H1 (cell line): ENCODE results near the gene CHRNA3. TPM values are rescaled to one million over a fixed set of nuclear protein-coding genes. Genes with fewer than 3 reads are reported as not detected.
A peak's percentile ranks its signal among the peaks of the same experiment; 100 is the strongest.

ENCODE experiments used
- CTCF ChIA-PET: fragments of 300-600 bp; sonication (Branson Sonifier 250); formaldehyde crosslinking; loops from one replicate; lab custom pipeline; 2021; ENCODE audit not compliant: partially characterized antibody; lab: Charles Lee
- POLR2A ChIA-PET: fragments of 300-600 bp; sonication (Branson Sonifier 250); formaldehyde crosslinking; loops from one replicate; lab custom pipeline; 2021; ENCODE audit warnings: inconsistent platforms; ENCODE audit not compliant: partially characterized antibody; lab: Charles Lee
- DNase-seq, 2 experiments: peaks; one replicate each; pipeline versions ENCODE4 v3.0.0 to v3.0.0-alpha.2; 2010 to 2022; ENCODE audit warnings: low spot score in 2 of 2, low read depth in 1 of 2, mixed read lengths in 1 of 2
- FAIRE-seq: peaks from 2 replicates; lab custom pipeline; 2011; peaks lifted over from hg19 to GRCh38; lab: Jason Lieb, UNC
- H2AFZ ChIP-seq: 2 replicates; pipeline ENCODE4 v1.8.1; 2012; ENCODE audit warnings: low read length, inconsistent platforms
- H2AK5ac ChIP-seq: 2 replicates; pipeline ENCODE4 v1.6.1; 2013; ENCODE audit warnings: low read depth, low read length
- H2BK120ac ChIP-seq: replicated peaks from 2 replicates; pipeline ENCODE3; 2013; ENCODE audit warnings: low read depth, low read length, inconsistent platforms
- H2BK12ac ChIP-seq: 2 replicates; pipeline ENCODE4 v1.6.1; 2013; ENCODE audit warnings: low read depth, low read length
- H2BK15ac ChIP-seq: 2 replicates; pipeline ENCODE4 v1.6.1; 2013; ENCODE audit warnings: low read length
- H2BK20ac ChIP-seq: 2 replicates; pipeline ENCODE4 v1.6.1; 2013; ENCODE audit warnings: low read length
- H2BK5ac ChIP-seq: 2 replicates; pipeline ENCODE4 v1.6.1; 2013; ENCODE audit warnings: low read depth, low read length
- H3K14ac ChIP-seq: 2 replicates; pipeline ENCODE4 v1.6.1; 2013; ENCODE audit warnings: inconsistent platforms; ENCODE audit not compliant: insufficient read length
- H3K18ac ChIP-seq: 2 replicates; pipeline ENCODE4 v1.6.1; 2013; ENCODE audit warnings: low read length; ENCODE audit errors: extremely low read depth
- H3K23ac ChIP-seq: 2 replicates; pipeline ENCODE4 v1.6.1; 2013; ENCODE audit warnings: inconsistent platforms; ENCODE audit not compliant: insufficient read length
- H3K23me2 ChIP-seq: 2 replicates; pipeline ENCODE4 v1.6.1; 2013; ENCODE audit warnings: low read depth, low read length
- H3K27ac ChIP-seq: 2 replicates; pipeline ENCODE4 v1.6.1; 2011; ENCODE audit warnings: low read depth, low read length, inconsistent platforms
- H3K27me3 ChIP-seq, 4 experiments: replicated peaks in 1 of 4; 1 replicate in 1 of 4; 2 replicates in 3 of 4; pipeline versions ENCODE4 v1.6.1 to v1.8.1; 2011 to 2013; ENCODE audit warnings: low read length in 3 of 4, mild to moderate bottlenecking in 3 of 4, inconsistent platforms in 2 of 4, mixed read lengths in 2 of 4, moderate library complexity in 1 of 4; ENCODE audit not compliant: control insufficient read depth in 3 of 4, insufficient read depth in 3 of 4; ENCODE audit errors: extremely low read depth in 1 of 4
- H3K36me3 ChIP-seq, 4 experiments: 2 replicates each; pipeline versions ENCODE4 v1.6.1 to v1.8.1; 2011 to 2013; ENCODE audit warnings: mild to moderate bottlenecking in 4 of 4, low read length in 3 of 4, moderate library complexity in 2 of 4, control low read depth in 1 of 4, inconsistent platforms in 1 of 4; ENCODE audit not compliant: insufficient read depth in 4 of 4, control insufficient read depth in 2 of 4
- H3K4ac ChIP-seq: replicated peaks from 2 replicates; pipeline ENCODE3; 2013; ENCODE audit warnings: low read length, low read depth, mixed read lengths, inconsistent platforms; ENCODE audit not compliant: insufficient read length
- H3K4me1 ChIP-seq, 4 experiments: replicated peaks in 1 of 4; 1 replicate in 1 of 4; 2 replicates in 3 of 4; pipeline versions ENCODE4 v1.6.1 to v1.8.1; 2011 to 2013; ENCODE audit warnings: low read length in 3 of 4, inconsistent platforms in 2 of 4, mixed read lengths in 1 of 4; ENCODE audit not compliant: insufficient read depth in 4 of 4, control insufficient read depth in 3 of 4
- H3K4me2 ChIP-seq, 2 experiments: 2 replicates each; pipeline versions ENCODE4 v1.6.1 to v1.8.1; 2011 to 2013; ENCODE audit warnings: low read depth in 2 of 2, low read length in 2 of 2, control low read depth in 1 of 2, inconsistent platforms in 1 of 2, mild to moderate bottlenecking in 1 of 2; ENCODE audit not compliant: insufficient read depth in 1 of 2
- H3K4me3 ChIP-seq, 4 experiments: fragments of 200-600, 300-600 bp in 1 of 4; sonication (generic), shearing (Covaris generic), sonication (Bioruptor Twin) in 1 of 4; 2 replicates each; pipeline versions ENCODE4 v1.5.1 to v1.8.1; 2011 to 2016; ENCODE audit warnings: low read length in 4 of 4, low read depth in 3 of 4, control low read depth in 2 of 4, inconsistent platforms in 2 of 4, mild to moderate bottlenecking in 2 of 4, mixed read lengths in 1 of 4, moderate library complexity in 1 of 4; ENCODE audit not compliant: insufficient read depth in 2 of 4; ENCODE audit errors: extremely low read depth in 1 of 4
- H3K56ac ChIP-seq: replicated peaks from 2 replicates; pipeline ENCODE3; 2013; ENCODE audit warnings: low read depth, mild to moderate bottlenecking, mixed read lengths, low read length, inconsistent platforms; ENCODE audit not compliant: insufficient read length
- H3K79me1 ChIP-seq: 2 replicates; pipeline ENCODE4 v1.6.1; 2013; ENCODE audit warnings: low read depth, low read length, control low read depth
- H3K79me2 ChIP-seq, 2 experiments: 2 replicates each; pipeline versions ENCODE4 v1.6.1 to v1.8.1; 2012 to 2013; ENCODE audit warnings: low read length in 2 of 2, mild to moderate bottlenecking in 2 of 2, inconsistent platforms in 1 of 2; ENCODE audit not compliant: insufficient read depth in 2 of 2, control insufficient read depth in 1 of 2
- H3K9ac ChIP-seq, 4 experiments: replicated peaks in 1 of 4; 1 replicate in 1 of 4; 2 replicates in 3 of 4; pipeline versions ENCODE4 v1.6.1 to v1.8.1; 2011 to 2013; ENCODE audit warnings: low read depth in 3 of 4, low read length in 3 of 4, control low read depth in 2 of 4, mild to moderate bottlenecking in 2 of 4, moderate library complexity in 2 of 4, inconsistent platforms in 1 of 4; ENCODE audit errors: extremely low read depth in 1 of 4
- H3K9me3 ChIP-seq, 2 experiments: 2 replicates each; pipeline versions ENCODE4 v1.6.1 to v1.8.1; 2012 to 2013; ENCODE audit warnings: mild to moderate bottlenecking in 2 of 2, moderate library complexity in 2 of 2, control low read depth in 1 of 2, inconsistent platforms in 1 of 2, low read depth in 1 of 2, low read length in 1 of 2, mixed read lengths in 1 of 2; ENCODE audit not compliant: insufficient read depth in 2 of 2
- H4K20me1 ChIP-seq, 2 experiments: replicated peaks in 1 of 2; 2 replicates each; pipeline versions ENCODE3 to v1.8.1; 2011 to 2013; ENCODE audit warnings: inconsistent platforms in 2 of 2, low read length in 2 of 2, mild to moderate bottlenecking in 1 of 2; ENCODE audit not compliant: insufficient read depth in 2 of 2, control insufficient read depth in 1 of 2
- H4K5ac ChIP-seq: 2 replicates; pipeline ENCODE4 v1.6.1; 2013; ENCODE audit warnings: low read length, low read depth, mixed read lengths, inconsistent platforms; ENCODE audit not compliant: insufficient read length
- H4K8ac ChIP-seq: 2 replicates; pipeline ENCODE4 v1.8.0; 2013; ENCODE audit warnings: mild to moderate bottlenecking, moderate library complexity, low read length, inconsistent platforms; ENCODE audit not compliant: insufficient read depth; ENCODE audit errors: extremely low read depth
- H4K91ac ChIP-seq: replicated peaks from 2 replicates; pipeline ENCODE3; 2013; ENCODE audit warnings: low read length, mixed read lengths, inconsistent platforms; ENCODE audit not compliant: insufficient read length
- CREB1 ChIP-seq: IDR thresholded peaks from 2 replicates; pipeline ENCODE4 v1.6.1; 2012; ENCODE audit warnings: inconsistent platforms
- E2F6 ChIP-seq: IDR thresholded peaks from 2 replicates; pipeline ENCODE4 v1.6.1; 2012; ENCODE audit warnings: inconsistent platforms
- HDAC2 ChIP-seq, 2 experiments: fragments of 300-600 bp in 1 of 2; sonication (generic) in 1 of 2; IDR thresholded peaks; 2 replicates each; pipeline ENCODE4 v1.6.1; 2011 to 2012; ENCODE audit warnings: low read depth in 2 of 2, low read length in 2 of 2, mild to moderate bottlenecking in 2 of 2, moderate library complexity in 2 of 2, borderline replicate concordance in 1 of 2, inconsistent platforms in 1 of 2
- KDM4A ChIP-seq: IDR thresholded peaks from one replicate; pipeline ENCODE4 v1.7.1; 2012; ENCODE audit warnings: low read depth, mild to moderate bottlenecking, moderate library complexity, low read length, inconsistent platforms; ENCODE audit not compliant: severe bottlenecking
- MAX ChIP-seq: IDR thresholded peaks from 2 replicates; pipeline ENCODE4 v1.6.1; 2012; ENCODE audit warnings: inconsistent platforms
- RAD21 ChIP-seq, 2 experiments: IDR thresholded peaks in 1 of 2; conservative IDR thresholded peaks in 1 of 2; 2 replicates each; pipeline ENCODE4 v1.6.1; 2011; ENCODE audit warnings: low read depth in 2 of 2, low read length in 2 of 2, improper control_type of control experiment in 1 of 2, inconsistent platforms in 1 of 2, mild to moderate bottlenecking in 1 of 2, moderate library complexity in 1 of 2
- RBBP5 ChIP-seq: IDR thresholded peaks from 2 replicates; pipeline ENCODE4 v1.7.1; 2012; ENCODE audit warnings: low read depth, mild to moderate bottlenecking, inconsistent platforms, low read length, moderate library complexity, borderline replicate concordance
- SIX5 ChIP-seq: IDR thresholded peaks from 2 replicates; pipeline ENCODE4 v1.6.1; 2011; ENCODE audit warnings: mild to moderate bottlenecking, low read depth, low read length
- SP2 ChIP-seq: IDR thresholded peaks from 2 replicates; pipeline ENCODE4 v1.6.1; 2012; ENCODE audit warnings: mild to moderate bottlenecking, low read length, inconsistent platforms
- SP4 ChIP-seq: IDR thresholded peaks from 2 replicates; pipeline ENCODE4 v1.6.1; 2012; ENCODE audit warnings: low read length, inconsistent platforms
- SUZ12 ChIP-seq: fragments of 200-600 bp; sonication (generic); IDR thresholded peaks from 2 replicates; pipeline ENCODE4 v1.6.1; 2012; ENCODE audit warnings: mild to moderate bottlenecking, inconsistent platforms, low read length, moderate library complexity, mixed read lengths
- WGBS, 2 experiments: shearing (Covaris generic) in 1 of 2; methylation state at CpG; one replicate each; pipeline versions ENCODE4 v1.1.6 to v1.1.7; 2013 to 2015; ENCODE audit warnings: low lambda C conversion rate in 2 of 2, mixed read lengths in 2 of 2, inconsistent platforms in 1 of 2, low coverage in 1 of 2, missing lambda C conversion rate in 1 of 2; ENCODE audit not compliant: insufficient replicate concordance in 2 of 2, insufficient coverage in 1 of 2, insufficient read length in 1 of 2; ENCODE audit errors: extremely low coverage in 1 of 2, missing lambda C conversion rate in 1 of 2; 5-methylcytosine and 5-hydroxymethylcytosine counted together
- polyA plus RNA-seq, 7 experiments: library from polyadenylated mRNA; depleted of rRNA in 3 of 7; stranded (reverse) in 5 of 7; unstranded in 2 of 7; fragments of >200 nt in 5 of 7; fragments of 200-250 nt in 2 of 7; gene quantifications; 1 replicate in 5 of 7; 2 replicates in 1 of 7; 4 replicates in 1 of 7; pipeline versions ENCODE4 v1.2.1 to v1.2.3, GENCODE V29; 2011 to 2013; ENCODE audit warnings: missing spikeins in 2 of 7, mixed read lengths in 2 of 7
- total RNA-seq: library from RNA; stranded (reverse); fragmentation: NEBNext Ultra II Directional; extraction: Animal tissue kit (Norgen Biotek cat#: 25700); gene quantifications from 2 replicates; pipeline ENCODE4 v1.2.1, GENCODE V29; 2021

The CHRNA3 gene
- total and polyA plus RNA-seq, 2 of the 8 experiments (the other 6 are each of a cell fraction or from before 2014, with no cell fraction given): 2.1 to 4.7 TPM

GRCh38 chr15:78620021-78620526 lies 722 bp downstream of the CHRNA3 start:
- H3K56ac ChIP-seq: no peak overlapping the region
- no peak overlapping the region for H2BK15ac ChIP-seq
- H2AK5ac ChIP-seq: no peak overlapping the region
- ChIA-PET POLR2A (interaction anchor here (1.2 kb wide), 1 partner anchor 191 kb away, joined by 3 read pairs; the partner anchor contains the start of gene ADAMTS7), CTCF (interaction anchor here (0.6 to 7.6 kb wide), 29 partner anchors 10 to 359 kb away, joined by 3 to 81 read pairs (median 6); partner anchors contain the start of genes CHRNA5 and PSMA4)
- no peak overlapping the region for H2BK5ac ChIP-seq
- peak overlapping the region; percentile 38 for H3K18ac ChIP-seq
- H4K20me1 ChIP-seq: no peaks in the 10 kb centered on the region
- no peak overlapping the region for H4K91ac ChIP-seq
- H3K36me3 ChIP-seq: no peaks in the 10 kb centered on the region
- peaks cover 6 to 39% (median 35%) of the 10 kb centered on the region in 4 experiments for H3K27me3 ChIP-seq
- no peak overlapping the region for H4K5ac ChIP-seq
- peak overlapping the region; percentile 74 to 88 for H3K4me2 ChIP-seq
- H3K4me3 ChIP-seq: peak overlapping the region; percentile 30 to 70 (median 56)
- H3K4me1 ChIP-seq: peaks cover 0 to 10% (median 2%) of the 10 kb centered on the region in 4 experiments; a peak in 6 of 7 replicates
- no peak overlapping the region for H3K23ac ChIP-seq
- H4K8ac ChIP-seq: no peak overlapping the region; the same call in 1 of the 2 replicates
- no peak overlapping the region for H2BK20ac ChIP-seq
- H3K4ac ChIP-seq: no peak overlapping the region
- H3K9ac ChIP-seq: peak overlapping the region in 1 of 4 experiments; percentile 36; a peak in 1 of 7 replicates
- H2BK12ac ChIP-seq: no peak overlapping the region
- peak; percentile 36 to 83 for DNase-seq
- no peak overlapping the region for H2BK120ac ChIP-seq
- H3K9me3 ChIP-seq: no peaks in the 10 kb centered on the region
- H3K79me1 ChIP-seq: no peaks in the 10 kb centered on the region
- H2AFZ ChIP-seq: peak overlapping the region; percentile 80; the same call in 1 of the 2 replicates
- no peaks in the 10 kb centered on the region for H3K79me2 ChIP-seq
- no peak overlapping the region for H3K27ac ChIP-seq
- H3K23me2 ChIP-seq: peaks cover 14% of the 10 kb centered on the region; the same call in 1 of the 2 replicates
- H3K14ac ChIP-seq: no peak overlapping the region
- 2% methylated on average over 37 of the region's 41 CpGs; no CpG with 5 or more reads in 1 of the 2 experiments for WGBS, 2 experiments
- no peak for FAIRE-seq
- TF ChIP-seq HDAC2 (IDR thresholded peaks at IDR 0.05; ENCODE audit: borderline replicate concordance in 1 of 2, low read depth in 2 of 2, low read length in 2 of 2): 0 out of 4 replicates have a peak, but pooled peaks of 1 of the 2 experiments have one; percentile 50
- peak; percentile 89 for TF ChIP-seq KDM4A
- TF ChIP-seq MAX: peak; percentile 61; the same call in 1 of the 2 replicates
- no peak for TF ChIP-seq SP2
- TF ChIP-seq RBBP5: no peak
- TF ChIP-seq E2F6: peak; percentile 83
- TF ChIP-seq SIX5: no peak
- no peak for TF ChIP-seq SP4
- peak; percentile 90 for TF ChIP-seq SUZ12
- TF ChIP-seq CREB1: peak; percentile 48; the same call in 1 of the 2 replicates
- peak; percentile 15 to 33; a peak in 1 of 4 replicates for TF ChIP-seq RAD21 (IDR thresholded peaks at IDR 0.05 in 1 of 2, conservative IDR thresholded peaks at IDR 0.05 in 1 of 2; ENCODE audit: low read depth in 2 of 2, low read length in 2 of 2)
